HCT116 (cell line): ENCODE results near the gene CAPZB. TPM values are rescaled to one million over a fixed set of nuclear protein-coding genes. Genes with fewer than 3 reads are reported as not detected.

ENCODE experiments used
- ATAC-seq: fragments of 200-7000 bp; cut with Tn5 transposase; 2 replicates; pipeline ENCODE4 v1.9.1; 2020; ENCODE audit warnings: mild to moderate bottlenecking, moderate library complexity
- BruUV-seq: library from RNA; stranded (reverse); fragments of 400-500 nt; replicated peaks from 2 replicates; lab custom pipeline; 2021; lab: Mats Ljungman, UMichigan
- CTCF ChIA-PET: fragments of 300-600 bp; sonication (Branson Sonifier 250); formaldehyde crosslinking; loops from one replicate; lab custom pipeline; 2021; ENCODE audit warnings: antibody characterized with exemption; lab: Charles Lee
- POLR2A ChIA-PET: fragments of 300-600, 350-600 bp; sonication (Branson Sonifier 250); formaldehyde crosslinking; loops from one replicate; lab custom pipeline; 2021; ENCODE audit warnings: antibody characterized with exemption; lab: Charles Lee
- RAD21 ChIA-PET, 2 experiments: fragments of 300-600 bp; sonication (Branson Sonifier 250); formaldehyde crosslinking; loops; one replicate each; lab custom pipeline; 2023; ENCODE audit warnings: low total read pairs in 2 of 2; ENCODE audit not compliant: uncharacterized antibody in 2 of 2, unreplicated experiment in 2 of 2, low non-redundant PET in 1 of 2; lab: Charles Lee
- DNase-seq: peaks from one replicate; pipeline ENCODE4 v3.0.0-alpha.2; 2010; ENCODE audit warnings: low read depth, low spot score
- H2AFZ ChIP-seq: fragments of 200-600 bp; shearing (Covaris generic), sonication (generic); 2 replicates; pipeline ENCODE4 v1.6.1; 2017; ENCODE audit warnings: low read depth, mixed run types, mixed read lengths, antibody characterized with exemption, low read length; ENCODE audit not compliant: poor library complexity, severe bottlenecking
- H3K27ac ChIP-seq: 2 replicates; pipeline ENCODE4 v1.5.1; 2012; ENCODE audit warnings: low read depth, low read length
- H3K27me3 ChIP-seq: fragments of 200-600 bp; sonication (generic); 2 replicates; pipeline ENCODE4 v1.6.1; 2016; ENCODE audit warnings: mixed run types, low read length, mixed read lengths; ENCODE audit not compliant: insufficient read depth
- H3K36me3 ChIP-seq, 2 experiments: fragments of 200-500 bp in 1 of 2; fragments of 200-600 bp in 1 of 2; sonication (Bioruptor generic) in 1 of 2; sonication (generic) in 1 of 2; 2 replicates each; pipeline versions ENCODE4 v1.5.1 to v1.6.1; 2014 to 2016; ENCODE audit warnings: low read length in 2 of 2, inconsistent platforms in 1 of 2, mixed read lengths in 1 of 2, mixed run types in 1 of 2; ENCODE audit not compliant: insufficient read depth in 2 of 2, control insufficient read depth in 1 of 2
- H3K4me1 ChIP-seq, 2 experiments: fragments of 200-600 bp in 1 of 2; sonication (generic) in 1 of 2; 2 replicates each; pipeline versions ENCODE4 v1.5.1 to v1.6.1; 2012 to 2017; ENCODE audit warnings: low read length in 2 of 2, inconsistent platforms in 1 of 2, mild to moderate bottlenecking in 1 of 2, mixed read lengths in 1 of 2, mixed run types in 1 of 2, moderate library complexity in 1 of 2; ENCODE audit not compliant: insufficient read depth in 2 of 2, control insufficient read depth in 1 of 2
- H3K4me2 ChIP-seq: fragments of 200-600 bp; sonication (generic); 2 replicates; pipeline ENCODE4 v1.6.1; 2017; ENCODE audit warnings: mixed run types, low read length, mixed read lengths
- H3K4me3 ChIP-seq, 2 experiments: fragments of 200-600 bp in 1 of 2; sonication (generic) in 1 of 2; replicated peaks in 1 of 2; 2 replicates each; pipeline ENCODE4 v1.5.1; 2011 to 2016; ENCODE audit warnings: low read length in 2 of 2, control low read depth in 1 of 2, low read depth in 1 of 2, mild to moderate bottlenecking in 1 of 2, mixed read lengths in 1 of 2, mixed run types in 1 of 2
- H3K79me2 ChIP-seq: fragments of 200-600 bp; sonication (generic); 2 replicates; pipeline ENCODE4 v1.6.1; 2017; ENCODE audit warnings: mild to moderate bottlenecking, mixed run types, low read length, moderate library complexity, mixed read lengths; ENCODE audit not compliant: insufficient read depth
- H3K9ac ChIP-seq: fragments of 200-600 bp; sonication (generic); 2 replicates; pipeline ENCODE4 v1.6.1; 2016; ENCODE audit warnings: low read length, mixed read lengths
- H3K9me2 ChIP-seq: fragments of 200-600 bp; sonication (generic), shearing (Covaris generic); 2 replicates; pipeline ENCODE4 v1.6.1; 2017; ENCODE audit warnings: mixed run types, mild to moderate bottlenecking, moderate library complexity; ENCODE audit not compliant: insufficient read depth
- H3K9me3 ChIP-seq, 2 experiments: fragments of 200-500 bp in 1 of 2; fragments of 200-600 bp in 1 of 2; sonication (Bioruptor generic) in 1 of 2; sonication (generic) in 1 of 2; 2 replicates each; pipeline ENCODE4 v1.6.1; 2014 to 2017; ENCODE audit warnings: low read length in 2 of 2, mixed read lengths in 2 of 2, inconsistent platforms in 1 of 2, low read depth in 1 of 2, mild to moderate bottlenecking in 1 of 2, mixed run types in 1 of 2, moderate library complexity in 1 of 2; ENCODE audit not compliant: control insufficient read depth in 1 of 2, insufficient read depth in 1 of 2
- H4K20me1 ChIP-seq: fragments of 200-600 bp; sonication (generic), shearing (Covaris generic); 2 replicates; pipeline ENCODE4 v1.6.1; 2017; ENCODE audit warnings: mixed run types, mild to moderate bottlenecking, moderate library complexity; ENCODE audit not compliant: insufficient read depth
- ELF1 ChIP-seq: IDR thresholded peaks from 2 replicates; pipeline ENCODE4 v1.6.1; 2012; ENCODE audit warnings: low read depth, borderline replicate concordance
- EZH2 ChIP-seq: fragments of 200-600 bp; sonication (generic); IDR thresholded peaks from 2 replicates; pipeline ENCODE4 v1.6.1; 2017; ENCODE audit warnings: antibody characterized with exemption, mixed run types
- MAX ChIP-seq: IDR thresholded peaks from 2 replicates; pipeline ENCODE4 v1.6.1; 2012
- POLR2A ChIP-seq: IDR thresholded peaks from 2 replicates; pipeline ENCODE4 v1.7.0; 2011; ENCODE audit warnings: borderline replicate concordance; ENCODE audit not compliant: insufficient read depth, insufficient read length; ENCODE audit errors: extremely low read depth
- POLR2AphosphoS5 ChIP-seq: IDR thresholded peaks from 2 replicates; pipeline ENCODE4 v1.6.1; 2011; ENCODE audit warnings: mild to moderate bottlenecking, low read depth, low read length, moderate library complexity
- ZBTB33 ChIP-seq: IDR thresholded peaks from 2 replicates; pipeline ENCODE4 v1.6.1; 2011; ENCODE audit warnings: mild to moderate bottlenecking, low read length, moderate library complexity; ENCODE audit not compliant: insufficient replicate concordance; ENCODE audit errors: extremely low read depth
- intact Hi-C: fragments of 100-400 bp; cut with micrococcal nuclease; formaldehyde crosslinking; loops from 2 replicates; pipeline ENCODE4 v1.10.0; 2022
- total RNA-seq: library from RNA; stranded (reverse); gene quantifications from one replicate; pipeline ENCODE4 v1.2.1, GENCODE V29; 2021; ENCODE audit not compliant: unreplicated experiment

Gene CAPZB
- total RNA-seq, 1 experiment from 2014 or later: 203 TPM

GRCh38 chr1:19351873-19352272 lies 133.5 kb downstream of the CAPZB start:
- H2AFZ ChIP-seq: no peak overlapping the region
- ChIA-PET POLR2A (no interaction called here), RAD21 (no interaction called here), CTCF (no interaction called here)
- H3K79me2 ChIP-seq: no peaks in the 10 kb centered on the region
- H3K9me3 ChIP-seq: no peaks in the 10 kb centered on the region
- no peak overlapping the region for H3K4me2 ChIP-seq
- H3K4me1 ChIP-seq: no peaks in the 10 kb centered on the region
- H3K9me2 ChIP-seq: no peaks in the 10 kb centered on the region
- ATAC-seq (no peak), DNase-seq (no peak)
- no peaks in the 10 kb centered on the region for H4K20me1 ChIP-seq
- no peak overlapping the region for H3K9ac ChIP-seq
- BruUV-seq: no TSS peak
- no peaks in the 10 kb centered on the region for H3K27me3 ChIP-seq
- TF ChIP-seq POLR2A (no peak), POLR2AphosphoS5 (no peak)
- H3K27ac ChIP-seq: no peak overlapping the region
- H3K36me3 ChIP-seq: peaks cover 5 to 11% of the 10 kb centered on the region in 2 experiments; a peak in 2 of 4 replicates
- intact Hi-C loops: no loop called here
- H3K4me3 ChIP-seq: no peak overlapping the region

- H3K4me3 ChIP-seq: no peak overlapping the region
- no peak overlapping the region for H3K4me2 ChIP-seq
- no peaks in the 10 kb centered on the region for H3K9me3 ChIP-seq
- H3K27me3 ChIP-seq: no peaks in the 10 kb centered on the region
- no peak overlapping the region for H2AFZ ChIP-seq
- TF ChIP-seq ELF1 (no peak), MAX (no peak), EZH2 (no peak), ZBTB33 (no peak)
- TF ChIP-seq, all 23 proteins: peak for 0
- Histone ChIP-seq H3K79me2 (no peaks in the 10 kb centered on the region), H3K27ac (no peak overlapping the region), H3K9ac (no peak overlapping the region), H3K4me1 (no peaks in the 10 kb centered on the region), H3K9me2 (no peaks in the 10 kb centered on the region), H3K36me3 (peaks cover 2 to 8% of the 10 kb centered on the region in 2 experiments; a peak in 2 of 4 replicates), H4K20me1 (no peaks in the 10 kb centered on the region)
- no TSS peak for BruUV-seq
- ATAC-seq (no peak), DNase-seq (no peak)
- RAD21 ChIA-PET: no interaction called here
- intact Hi-C loops: no loop called here
- CTCF ChIA-PET: no interaction called here
- POLR2A ChIA-PET: no interaction called here
Observed at GRCh38 chr1:19350566-19350965, 134.8 kb downstream of the CAPZB start.
